GM18498 (cell line): Measurements from ENCODE around the gene PRKCQ.
A peak's percentile ranks its signal among the peaks of the same experiment; 100 is the strongest.
"Not testable (repeated sequence)": the region's sequence is repeated elsewhere in the genome, so short reads cannot be mapped to it uniquely, and the experiment has no call there.

Experiments used
- ATAC-seq: cut with Tn5 transposase; IDR thresholded peaks from one replicate; pipeline ENCODE4 v1.9.1; 2021; ENCODE audit warnings: mild to moderate bottlenecking, moderate library complexity; ENCODE audit not compliant: unreplicated experiment

The PRKCQ gene

GRCh38 chr10:6461961-6462360 lies 118.1 kb downstream of the PRKCQ start:
- no peak for ATAC-seq

- ATAC-seq = no peak
Observed at GRCh38 chr10:6460861-6461409, 119.1 kb downstream of the PRKCQ start.

GRCh38 chr10:6458814-6459213 lies 121.3 kb downstream of the PRKCQ start:
- no peak for ATAC-seq

GRCh38 chr10:6457376-6457775 lies 122.7 kb downstream of the PRKCQ start:
- no peak for ATAC-seq

GRCh38 chr10:6456067-6456466 lies 124.0 kb downstream of the PRKCQ start:
- no peak for ATAC-seq

- no peak for ATAC-seq
Observed at GRCh38 chr10:6455592-6455991, 124.5 kb downstream of the PRKCQ start.

- ATAC-seq = no peak
Observed at GRCh38 chr10:6446711-6447110, 133.4 kb downstream of the PRKCQ start.

- no peak for ATAC-seq
Observed at GRCh38 chr10:6445671-6446316, 134.3 kb downstream of the PRKCQ start.

- ATAC-seq = not testable (repeated sequence)
Observed at GRCh38 chr10:6439875-6440274, 140.2 kb downstream of the PRKCQ start.

- ATAC-seq = no peak
Observed at GRCh38 chr10:6431861-6432260, 148.2 kb downstream of the PRKCQ start.

- no peak for ATAC-seq
Observed at GRCh38 chr10:6431186-6431585, 148.9 kb downstream of the PRKCQ start.

GRCh38 chr10:6430423-6430980 lies 149.6 kb downstream of the PRKCQ start:
- ATAC-seq = no peak

GRCh38 chr10:6427357-6427959 lies 152.6 kb downstream of the PRKCQ start:
- no peak for ATAC-seq

GRCh38 chr10:6426317-6426716 lies 153.8 kb downstream of the PRKCQ start:
- no peak for ATAC-seq

GRCh38 chr10:6423413-6424170 lies 156.5 kb downstream of the PRKCQ start:
- no peak for ATAC-seq

- no peak for ATAC-seq
Observed at GRCh38 chr10:6423004-6423403, 157.1 kb downstream of the PRKCQ start.

- no peak for ATAC-seq
Observed at GRCh38 chr10:6418613-6419216, 161.4 kb downstream of the PRKCQ start.

- ATAC-seq = no peak
Observed at GRCh38 chr10:6418167-6418566, 161.9 kb downstream of the PRKCQ start.

- peak; percentile 60 for ATAC-seq
Observed at GRCh38 chr10:6416892-6417512, 163.1 kb downstream of the PRKCQ start.

GRCh38 chr10:6411436-6411835 lies 168.6 kb downstream of the PRKCQ start:
- no peak for ATAC-seq

GRCh38 chr10:6410830-6411229 lies 169.2 kb downstream of the PRKCQ start:
- no peak for ATAC-seq
